AG04450 (cell line): ENCODE measurements around the gene HTT-AS. TPM values are rescaled to one million over a fixed set of nuclear protein-coding genes. Genes with fewer than 3 reads are reported as not detected.

Experiments used
- CTCF ChIA-PET: fragments of 300-600, 350-600 bp; formaldehyde crosslinking; extraction: SDS; loops from one replicate; lab custom pipeline; 2022; ENCODE audit warnings: antibody characterized with exemption, inconsistent platforms; lab: Charles Lee
- POLR2A ChIA-PET: fragments of 350-600 bp; formaldehyde crosslinking; extraction: SDS; loops from one replicate; lab custom pipeline; 2021; ENCODE audit warnings: antibody characterized with exemption, inconsistent platforms; lab: Yijun Ruan, JAX
- DNase-seq: peaks from one replicate; pipeline ENCODE4 v3.0.0-alpha.2; 2011; ENCODE audit warnings: low read depth, low spot score
- H3K27ac ChIP-seq: one replicate; pipeline ENCODE4 v1.5.1; 2012; ENCODE audit warnings: low read depth, low read length, control low read depth
- H3K27me3 ChIP-seq: one replicate; pipeline ENCODE4 v1.6.0; 2012; ENCODE audit warnings: low read length; ENCODE audit not compliant: control insufficient read depth, insufficient read depth
- H3K4me3 ChIP-seq: 2 replicates; pipeline ENCODE4 v1.5.1; 2011; ENCODE audit warnings: mild to moderate bottlenecking, low read depth, low read length, control low read depth
- H3K9me3 ChIP-seq: 2 replicates; pipeline ENCODE4 v1.5.1; 2012; ENCODE audit warnings: low read length; ENCODE audit not compliant: control insufficient read depth, insufficient read depth
- CTCF ChIP-seq: IDR thresholded peaks from 2 replicates; pipeline ENCODE4 v1.5.1; 2011; ENCODE audit warnings: low read depth, low read length, control low read depth, inconsistent platforms
- polyA plus RNA-seq: library from polyadenylated mRNA; depleted of rRNA; stranded (reverse); fragments of >200 nt; gene quantifications from 2 replicates; pipeline ENCODE4 v1.2.3, GENCODE V29; 2011

Gene HTT-AS
- polyA plus RNA-seq, 1 experiment: not detected

- H3K9me3 ChIP-seq: peaks cover 9% of the 10 kb centered on the region
- H3K27me3 ChIP-seq: peaks cover 16% of the 10 kb centered on the region
- H3K27ac ChIP-seq: no peak overlapping the region
- no peak for DNase-seq
- ChIA-PET POLR2A (no interaction called here), CTCF (interaction anchor here (0.6 kb wide), 1 partner anchor 18 kb away, joined by 3 read pairs; no protein-coding TSS in a partner anchor)
- no peak for TF ChIP-seq CTCF
- no peak overlapping the region for H3K4me3 ChIP-seq
These were observed 52.7 kb downstream of the HTT-AS start for GRCh38 chr4:3021627-3022026.

GRCh38 chr4:3021127-3021526 is 53.2 kb downstream of the HTT-AS start:
- peaks cover 16% of the 10 kb centered on the region for H3K27me3 ChIP-seq
- peaks cover 9% of the 10 kb centered on the region for H3K9me3 ChIP-seq
- POLR2A ChIA-PET: no interaction called here
- TF ChIP-seq CTCF: no peak
- no peak for DNase-seq
- CTCF ChIA-PET: no interaction called here
- no peak overlapping the region for H3K27ac ChIP-seq
- H3K4me3 ChIP-seq: no peak overlapping the region

GRCh38 chr4:3019145-3019846 is 55.0 kb downstream of the HTT-AS start:
- ChIA-PET CTCF (no interaction called here), POLR2A (no interaction called here)
- Histone ChIP-seq H3K27ac (no peak overlapping the region), H3K4me3 (no peak overlapping the region), H3K9me3 (peaks cover 9% of the 10 kb centered on the region; the same call in 1 of the 2 replicates), H3K27me3 (peaks cover 16% of the 10 kb centered on the region)
- TF ChIP-seq CTCF: no peak
- no peak for DNase-seq

- ChIA-PET CTCF (interaction anchor here (1.5 kb wide), 1 partner anchor 39 kb away, joined by 4 read pairs; no protein-coding TSS in a partner anchor), POLR2A (no interaction called here)
- Histone ChIP-seq H3K27me3 (peaks cover 11% of the 10 kb centered on the region), H3K9me3 (no peaks in the 10 kb centered on the region), H3K27ac (no peak overlapping the region), H3K4me3 (no peak overlapping the region)
- no peak for DNase-seq
- TF ChIP-seq CTCF: no peak
These were observed 56.8 kb downstream of the HTT-AS start for GRCh38 chr4:3017504-3017903.

- Histone ChIP-seq H3K27me3 (peaks cover 11% of the 10 kb centered on the region), H3K9me3 (no peaks in the 10 kb centered on the region), H3K4me3 (no peak overlapping the region), H3K27ac (no peak overlapping the region)
- no peak for TF ChIP-seq CTCF
- POLR2A ChIA-PET: no interaction called here
- CTCF ChIA-PET: no interaction called here
- no peak for DNase-seq
These were observed 57.4 kb downstream of the HTT-AS start for GRCh38 chr4:3016961-3017360.
